ENCODE data around the gene TEX26. TPM values are rescaled to one million over a fixed set of nuclear protein-coding genes. Genes with fewer than 3 reads are reported as not detected.

Gene TEX26
- total RNA-seq = not detected
- total RNA-seq (2013) = not detected

DNA sequence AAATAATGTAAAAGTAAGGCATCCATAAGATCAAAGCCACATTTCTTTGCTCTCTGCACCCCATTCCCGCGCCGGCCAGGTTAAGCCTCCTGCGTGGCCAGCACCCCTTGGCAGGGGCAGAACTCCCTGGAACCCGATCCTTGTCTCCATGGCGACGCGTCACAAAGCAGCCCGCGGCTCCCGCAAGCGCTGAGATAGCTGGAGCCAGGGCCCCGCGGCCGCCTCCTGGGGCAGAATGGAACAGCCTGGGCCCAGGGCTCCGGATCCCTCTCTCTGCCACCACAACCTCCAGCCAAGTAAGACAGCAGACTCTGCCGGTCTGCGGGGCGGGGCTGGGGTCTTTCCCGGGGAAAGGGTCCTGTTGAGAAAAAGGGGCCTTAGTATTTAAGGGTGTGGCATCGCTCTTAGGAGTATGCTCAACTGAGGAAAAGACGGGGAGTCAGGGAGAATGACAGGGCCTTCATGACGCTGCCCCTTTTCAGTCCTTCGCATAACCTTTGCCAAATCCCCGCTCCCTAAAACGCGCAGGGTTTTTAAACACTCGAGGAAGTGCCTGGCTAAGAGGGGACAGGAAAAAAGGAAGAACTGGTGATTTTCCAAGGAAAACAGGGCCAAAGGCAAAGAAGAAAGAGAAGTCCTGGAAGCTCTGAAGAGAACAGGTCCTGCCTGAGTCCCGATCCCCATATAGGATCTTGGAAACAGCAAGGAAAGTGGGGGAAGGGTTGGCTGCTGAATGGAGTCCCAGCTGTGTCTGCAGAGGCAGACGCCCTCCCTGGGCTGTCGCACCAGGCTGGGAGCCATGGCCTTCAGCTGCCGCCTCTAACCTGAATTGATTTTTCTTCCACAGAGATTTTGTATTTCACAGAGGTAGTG lies at the start of gene TEX26:
TSS of gene TEX26 (plus strand) at position 176 of the 873 bp plus-strand sequence. CDS start at position 236, 60 bp downstream.
- Mint-ChIP-seq H3K36me3 (no peaks in the 10 kb centered on the region), H3K9me3 (no peaks in the 10 kb centered on the region), H3K4me1 (no peaks in the 10 kb centered on the region), H3K27ac (no peak within 1 kb of the TSS), H3K27me3 (ENCODE audit: low read depth in 2 of 2) (peaks cover 37 to 68% of the 10 kb centered on the region in 2 donors), H3K4me3 (no peak within 1 kb of the TSS)
- ATAC-seq (no peak), DNase-seq (no peak)
- no peak within 1 kb of the TSS for H3K4me3 ChIP-seq (ENCODE audit: low read length)
- H3K36me3 ChIP-seq (ENCODE audit: control insufficient read depth, insufficient read depth, low read length) = no peaks in the 10 kb centered on the region
- TF ChIP-seq CTCF (IDR thresholded peaks at IDR 0.05) = no peak
- peaks cover 2% of the 10 kb centered on the region for H3K27me3 ChIP-seq (ENCODE audit: control insufficient read depth, insufficient read depth, low read length)
- H3K27ac ChIP-seq (ENCODE audit: low read length) = no peak within 1 kb of the TSS
- 63% methylated on average over 32 of the region's 32 CpGs for WGBS (ENCODE audit: insufficient coverage)
- H3K4me1 ChIP-seq (ENCODE audit: control insufficient read depth, insufficient read depth, low read length) = no peaks in the 10 kb centered on the region
- intact Hi-C loops (cut with micrococcal nuclease) = no loop called here
- no peaks in the 10 kb centered on the region for H3K9me3 ChIP-seq (ENCODE audit: control insufficient read depth, insufficient read depth, low read length)

DNA sequence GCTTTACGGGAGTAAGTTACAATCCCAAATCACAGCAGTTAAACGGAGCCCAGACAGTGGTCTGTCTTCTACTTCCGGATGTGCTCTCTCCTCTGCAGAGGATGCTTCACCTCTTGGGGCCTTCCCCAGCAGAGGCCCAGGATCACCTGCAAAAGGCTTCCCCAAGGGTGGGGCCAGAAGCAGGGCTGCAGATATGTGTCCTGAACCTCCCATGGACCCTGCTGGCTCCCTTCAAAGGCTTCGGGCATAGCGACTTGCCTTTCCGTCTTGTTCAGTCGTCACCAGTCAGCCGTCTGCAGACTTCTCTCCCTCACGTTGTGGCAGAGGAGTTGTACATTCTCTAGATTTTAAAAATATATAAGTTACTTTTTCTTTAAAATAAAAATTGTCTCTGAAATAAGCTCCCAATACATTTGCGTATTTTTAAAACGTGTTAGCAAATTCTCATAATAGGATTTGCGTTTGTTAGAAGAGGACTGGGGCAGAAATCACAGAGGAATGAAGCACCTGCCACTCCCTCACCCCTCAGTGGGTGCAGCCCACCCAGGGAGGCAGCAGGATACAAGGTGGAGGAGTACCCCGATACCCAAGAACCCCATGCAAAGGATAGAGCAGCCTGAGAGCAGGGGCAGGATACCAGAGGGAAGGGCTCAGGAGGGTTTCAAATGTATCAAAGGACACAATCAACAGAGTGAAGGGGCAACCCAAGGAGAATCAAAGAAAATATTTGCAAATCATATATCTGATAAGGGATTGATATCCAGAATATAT lies 49.3 kb upstream of the TEX26 start:
- H3K9me3 Mint-ChIP-seq = no peaks in the 10 kb centered on the region
- H3K36me3 Mint-ChIP-seq = no peaks in the 10 kb centered on the region
- Histone ChIP-seq H3K36me3 (ENCODE audit: control insufficient read depth, insufficient read depth, low read length) (no peaks in the 10 kb centered on the region), H3K27me3 (ENCODE audit: control insufficient read depth, insufficient read depth, low read length) (peaks cover 3% of the 10 kb centered on the region), H3K4me1 (ENCODE audit: control insufficient read depth, insufficient read depth, low read length) (no peaks in the 10 kb centered on the region), H3K4me3 (ENCODE audit: low read length) (no peak overlapping the region), H3K9me3 (ENCODE audit: control insufficient read depth, insufficient read depth, low read length) (peaks cover 4% of the 10 kb centered on the region), H3K27ac (ENCODE audit: low read length) (no peak overlapping the region)
- no peak overlapping the region for H3K27ac Mint-ChIP-seq
- DNase-seq (no peak), ATAC-seq (no peak)
- no peak overlapping the region for H3K4me3 Mint-ChIP-seq
- 92% methylated on average over 9 of the region's 13 CpGs for WGBS (ENCODE audit: insufficient coverage)
- H3K4me1 Mint-ChIP-seq = no peaks in the 10 kb centered on the region
- peaks cover 8 to 17% of the 10 kb centered on the region in 2 donors for H3K27me3 Mint-ChIP-seq (ENCODE audit: low read depth in 2 of 2)
- intact Hi-C loops (cut with micrococcal nuclease) = no loop called here
- no peak for TF ChIP-seq CTCF (IDR thresholded peaks at IDR 0.05)

DNA sequence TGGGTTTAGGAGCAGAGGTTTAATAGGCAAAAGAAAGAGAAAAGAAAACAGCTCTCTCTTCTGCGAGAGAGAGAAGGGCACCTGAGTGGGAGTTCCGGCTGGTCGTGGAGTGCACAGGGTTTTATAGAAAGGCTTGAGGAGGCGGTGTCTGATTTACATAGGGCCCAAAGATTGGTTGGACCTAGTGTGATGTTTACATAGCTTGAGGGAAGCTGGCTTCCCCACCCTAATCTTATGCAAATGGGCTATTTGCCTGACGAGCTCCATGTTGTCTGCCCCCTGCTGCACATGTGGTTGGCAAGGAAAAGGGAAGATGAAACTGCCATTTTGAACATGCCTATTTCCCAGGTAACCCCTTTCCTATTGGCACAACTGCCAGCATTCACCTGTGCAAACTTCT lies 47.9 kb upstream of the TEX26 start:
- H3K4me3 ChIP-seq (ENCODE audit: low read length) = no peak overlapping the region
- no peak for DNase-seq
- WGBS (ENCODE audit: insufficient coverage) = 90% methylated on average over 5 of the region's 5 CpGs
- H3K27me3 ChIP-seq (ENCODE audit: control insufficient read depth, insufficient read depth, low read length) = peaks cover 3% of the 10 kb centered on the region
- intact Hi-C loops (cut with micrococcal nuclease) = no loop called here
- H3K27ac Mint-ChIP-seq = no peak overlapping the region
- no peaks in the 10 kb centered on the region for H3K36me3 Mint-ChIP-seq
- peaks cover 8 to 17% of the 10 kb centered on the region in 2 donors for H3K27me3 Mint-ChIP-seq (ENCODE audit: low read depth in 2 of 2)
- no peaks in the 10 kb centered on the region for H3K36me3 ChIP-seq (ENCODE audit: control insufficient read depth, insufficient read depth, low read length)
- H3K4me1 ChIP-seq (ENCODE audit: control insufficient read depth, insufficient read depth, low read length) = no peaks in the 10 kb centered on the region
- H3K9me3 Mint-ChIP-seq = peaks cover 0 to 1% of the 10 kb centered on the region in 2 donors
- no peak for ATAC-seq
- peaks cover 4% of the 10 kb centered on the region for H3K9me3 ChIP-seq (ENCODE audit: control insufficient read depth, insufficient read depth, low read length)
- no peak overlapping the region for H3K27ac ChIP-seq (ENCODE audit: low read length)
- no peak overlapping the region for H3K4me3 Mint-ChIP-seq
- no peaks in the 10 kb centered on the region for H3K4me1 Mint-ChIP-seq
- TF ChIP-seq CTCF (IDR thresholded peaks at IDR 0.05) = no peak
